Gastroesophageal sphincter (tissue), 4 donors: ENCODE data around the gene ABCC10. TPM values are rescaled to one million over a fixed set of nuclear protein-coding genes. Genes with fewer than 3 reads are reported as not detected.
"Not testable (repeated sequence)": the region's sequence is repeated elsewhere in the genome, so short reads cannot be mapped to it uniquely, and the experiment has no call there.

Source experiments
- ATAC-seq: fragments of 150-250 bp; one replicate; pipeline ENCODE4 v1.9.1; 2016; ENCODE audit warnings: mild to moderate bottlenecking, moderate library complexity
- H3K27ac ChIP-seq, 4 donors: fragments of 200-600 bp; sonication (generic) in 3 of 4; 1 replicate in 3 of 4; 2 replicates in 1 of 4; pipeline ENCODE4 v1.5.1; 2016 to 2019
- H3K27me3 ChIP-seq: fragments of 200-600 bp; sonication (generic); one replicate; pipeline ENCODE4 v1.5.1; 2019
- H3K36me3 ChIP-seq, 2 donors: fragments of 200-600 bp; sonication (generic); one replicate each; pipeline ENCODE4 v1.5.1; 2019; ENCODE audit warnings: control low read depth in 1 of 2
- H3K4me1 ChIP-seq, 3 donors: fragments of 200-600 bp; sonication (generic); 1 replicate in 2 of 3; 2 replicates in 1 of 3; pipeline ENCODE4 v1.5.1; 2016 to 2019; ENCODE audit warnings: control low read depth in 2 of 3
- H3K4me3 ChIP-seq, 2 donors: fragments of 200-600 bp; sonication (generic); one replicate each; pipeline ENCODE4 v1.5.1; 2019; ENCODE audit warnings: mild to moderate bottlenecking in 1 of 2, moderate library complexity in 1 of 2
- H3K9me3 ChIP-seq, 3 donors: fragments of 200-600 bp; sonication (generic); one replicate each; pipeline ENCODE4 v1.5.1; 2017 to 2019; ENCODE audit warnings: control low read depth in 2 of 3
- EP300 ChIP-seq: sonication (generic); formaldehyde crosslinking; IDR thresholded peaks from one replicate; pipeline ENCODE4 v1.6.1; 2017; ENCODE audit warnings: antibody characterized with exemption, mild to moderate bottlenecking
- POLR2A ChIP-seq, 2 donors: fragments of 450-650 bp; IDR thresholded peaks; one replicate each; pipeline ENCODE4 v1.6.1; 2017; ENCODE audit warnings: antibody characterized with exemption in 2 of 2, mild to moderate bottlenecking in 2 of 2, moderate library complexity in 1 of 2
- POLR2AphosphoS5 ChIP-seq: sonication (generic); formaldehyde crosslinking; IDR thresholded peaks from one replicate; pipeline ENCODE4 v1.6.1; 2017; ENCODE audit warnings: antibody characterized with exemption
- WGBS, 2 donors: methylation state at CpG; one replicate each; pipeline ENCODE4 v1.1.5; 2018; ENCODE audit warnings: low coverage in 1 of 2; 5-methylcytosine and 5-hydroxymethylcytosine counted together
- total RNA-seq, 4 donors: library from RNA; depleted of rRNA; stranded (reverse); fragments of >200 nt; gene quantifications; one replicate each; pipeline ENCODE4 v1.1.0, GENCODE V29; 2016
- TF ChIP-seq, protein P1 (sequence below), 4 experiments: fragments of 200-600 bp in 2 of 4; fragments of 450-650 bp in 2 of 4; sonication (generic) in 1 of 4; IDR thresholded peaks; one replicate each; pipeline ENCODE4 v1.5.1; 2017 to 2019; ENCODE audit warnings: antibody characterized with exemption in 4 of 4, mild to moderate bottlenecking in 2 of 4, moderate library complexity in 2 of 4

ABCC10 gene
- total RNA-seq, 4 donors from 2014 or later: 7.1 to 19.4 (median 10.2) TPM

DNA sequence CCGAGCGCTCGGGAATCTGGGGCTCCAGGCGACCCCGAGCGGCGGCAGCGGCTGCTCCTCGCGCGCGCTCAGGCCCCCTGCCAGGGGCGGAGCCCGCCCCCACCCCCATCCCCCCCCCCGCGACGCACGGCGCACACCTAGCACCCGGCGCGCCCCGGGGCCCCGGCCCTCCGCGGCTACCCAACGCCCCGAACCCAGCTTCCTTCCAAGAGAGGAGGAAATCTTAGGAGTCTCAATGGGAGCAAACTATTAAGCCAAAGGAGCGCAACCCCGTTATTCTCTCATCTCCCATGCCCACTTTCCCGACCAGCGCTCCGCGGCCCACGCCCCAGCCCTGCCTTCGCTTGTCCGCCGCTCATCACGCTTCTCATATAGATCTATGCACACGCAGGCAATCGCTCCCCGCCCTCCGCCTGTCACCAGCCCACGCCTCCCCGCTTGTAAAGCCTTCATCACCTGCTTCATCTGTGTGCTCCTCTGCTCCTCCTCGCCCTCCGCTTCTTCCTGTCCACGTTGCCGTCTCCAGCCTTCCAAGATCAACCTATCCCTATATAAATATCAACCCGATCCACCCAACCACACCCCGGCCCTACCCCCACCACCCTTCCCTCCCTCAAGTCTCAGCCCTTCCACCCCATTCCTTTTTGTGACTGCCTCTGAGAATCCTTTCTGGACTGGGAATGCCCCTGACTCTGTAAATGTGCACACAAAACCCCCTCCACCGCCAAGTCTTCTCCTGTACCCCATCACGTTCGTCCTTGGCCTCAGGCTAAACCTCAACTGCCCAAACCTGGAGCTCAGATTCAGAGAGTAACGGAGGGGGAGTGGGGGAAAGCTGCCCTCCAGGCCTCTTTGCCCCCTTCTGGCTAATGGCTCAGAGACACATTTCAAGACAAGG lies 28.4 kb downstream of the ABCC10 start, which contains the start of gene DLK2:
DLK2 (minus strand) TSS at position 18 of the 898 bp plus-strand sequence. CDS start 723 bp downstream, outside the sequence.
- Histone ChIP-seq H3K27me3 (peaks cover 61% of the 10 kb centered on the region), H3K9me3 (peaks cover 0 to 10% (median 0%) of the 10 kb centered on the region in 3 donors), H3K36me3 (peaks cover 0 to 27% of the 10 kb centered on the region in 2 donors), H3K4me3 (peak within 1 kb of the TSS; percentile 20 to 56), H3K27ac (peak within 1 kb of the TSS in 1 of 4 donors; percentile 14), H3K4me1 (peaks cover 0 to 22% (median 4%) of the 10 kb centered on the region in 3 donors)
- no peak for ATAC-seq
- WGBS, 2 donors: 0 to 12% methylated on average over 13 to 27 of the region's 55 CpGs
- TF ChIP-seq, protein P1, sequence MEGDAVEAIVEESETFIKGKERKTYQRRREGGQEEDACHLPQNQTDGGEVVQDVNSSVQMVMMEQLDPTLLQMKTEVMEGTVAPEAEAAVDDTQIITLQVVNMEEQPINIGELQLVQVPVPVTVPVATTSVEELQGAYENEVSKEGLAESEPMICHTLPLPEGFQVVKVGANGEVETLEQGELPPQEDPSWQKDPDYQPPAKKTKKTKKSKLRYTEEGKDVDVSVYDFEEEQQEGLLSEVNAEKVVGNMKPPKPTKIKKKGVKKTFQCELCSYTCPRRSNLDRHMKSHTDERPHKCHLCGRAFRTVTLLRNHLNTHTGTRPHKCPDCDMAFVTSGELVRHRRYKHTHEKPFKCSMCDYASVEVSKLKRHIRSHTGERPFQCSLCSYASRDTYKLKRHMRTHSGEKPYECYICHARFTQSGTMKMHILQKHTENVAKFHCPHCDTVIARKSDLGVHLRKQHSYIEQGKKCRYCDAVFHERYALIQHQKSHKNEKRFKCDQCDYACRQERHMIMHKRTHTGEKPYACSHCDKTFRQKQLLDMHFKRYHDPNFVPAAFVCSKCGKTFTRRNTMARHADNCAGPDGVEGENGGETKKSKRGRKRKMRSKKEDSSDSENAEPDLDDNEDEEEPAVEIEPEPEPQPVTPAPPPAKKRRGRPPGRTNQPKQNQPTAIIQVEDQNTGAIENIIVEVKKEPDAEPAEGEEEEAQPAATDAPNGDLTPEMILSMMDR (IDR thresholded peaks at IDR 0.05): no peak
- TF ChIP-seq POLR2A (IDR thresholded peaks at IDR 0.05) (no peak), POLR2AphosphoS5 (no peak), EP300 (no peak)

DNA sequence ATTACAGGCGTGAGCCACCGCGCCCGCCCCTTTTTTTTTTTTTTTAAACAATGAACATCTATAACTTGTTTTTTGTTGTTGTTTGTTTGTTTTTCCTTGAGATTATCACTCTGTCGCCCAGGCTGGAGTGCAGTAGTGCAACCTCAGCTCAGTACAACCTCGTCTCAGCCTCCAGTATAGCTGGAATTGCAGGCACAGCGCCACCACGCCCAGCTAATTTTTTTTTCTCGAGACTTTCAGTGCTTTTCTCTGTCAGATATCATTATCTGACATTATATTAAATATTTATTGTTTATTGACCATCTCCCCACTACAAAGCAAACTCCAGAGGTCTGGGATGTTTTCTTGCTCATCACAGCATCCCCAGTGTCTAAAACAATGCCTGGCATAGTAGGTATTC lies 30.3 kb downstream of the ABCC10 start:
- WGBS, 2 donors: 42 to 53% methylated on average over 2 to 9 of the region's 9 CpGs
- peaks cover 0 to 22% (median 4%) of the 10 kb centered on the region in 3 donors for H3K4me1 ChIP-seq
- TF ChIP-seq, protein P1 (IDR thresholded peaks at IDR 0.05): no peak
- H3K4me3 ChIP-seq: no peak overlapping the region
- peaks cover 80% of the 10 kb centered on the region for H3K27me3 ChIP-seq
- no peak for ATAC-seq
- peaks cover 0 to 10% (median 0%) of the 10 kb centered on the region in 3 donors for H3K9me3 ChIP-seq
- H3K36me3 ChIP-seq: peaks cover 0 to 9% of the 10 kb centered on the region in 2 donors
- no peak overlapping the region for H3K27ac ChIP-seq

DNA sequence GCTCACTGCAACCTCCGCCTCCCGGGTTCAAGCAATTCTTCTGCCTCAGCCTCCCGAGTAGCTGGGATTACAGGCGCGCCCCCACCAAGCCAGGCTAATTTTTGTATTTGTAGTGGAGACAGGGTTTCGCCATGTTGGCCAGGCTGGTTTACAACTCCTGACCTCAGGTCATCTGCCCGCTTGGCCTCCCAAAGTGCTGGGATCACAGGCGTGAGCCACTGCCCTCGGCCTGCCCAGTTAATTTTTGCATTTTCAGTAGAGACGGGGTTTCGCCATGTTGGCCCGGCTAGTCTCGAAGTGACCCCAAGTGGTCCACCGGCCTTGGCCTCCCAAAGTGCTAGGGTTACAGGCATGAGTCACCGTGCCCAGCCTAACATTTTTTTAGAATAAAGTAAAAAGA lies 30.8 kb downstream of the ABCC10 start:
- Histone ChIP-seq H3K4me1 (peaks cover 0 to 22% (median 4%) of the 10 kb centered on the region in 3 donors), H3K27me3 (peaks cover 85% of the 10 kb centered on the region)
- ATAC-seq, H3K36me3 ChIP-seq, H3K4me3 ChIP-seq, H3K9me3 ChIP-seq, H3K27ac ChIP-seq: not testable (repeated sequence)
- 60 to 100% methylated on average over 1 to 3 of the region's 15 CpGs for WGBS, 2 donors

DNA sequence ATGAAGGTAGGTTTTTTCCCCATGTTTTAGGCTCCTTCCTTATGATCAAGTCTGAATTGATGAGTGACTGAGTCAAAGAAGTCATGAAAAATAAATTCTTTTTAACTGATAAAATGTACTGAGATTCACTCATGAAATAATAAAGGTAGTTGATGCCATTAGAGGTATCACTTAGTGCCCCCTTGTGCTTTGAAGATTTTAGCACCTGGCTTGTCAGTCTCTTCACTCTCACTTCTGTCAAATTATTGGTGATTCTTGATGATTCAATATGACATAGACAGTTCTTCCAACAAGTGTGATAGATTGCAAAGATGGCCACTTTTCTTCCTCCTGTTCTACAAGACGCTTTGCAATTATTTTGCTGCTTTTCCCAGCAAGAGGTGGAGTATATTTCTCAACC lies 32.2 kb downstream of the ABCC10 start:
- peaks cover 0 to 8% (median 0%) of the 10 kb centered on the region in 3 donors for H3K9me3 ChIP-seq
- TF ChIP-seq, protein P1 (IDR thresholded peaks at IDR 0.05): no peak
- TF ChIP-seq POLR2A (IDR thresholded peaks at IDR 0.05) (no peak), POLR2AphosphoS5 (no peak), EP300 (no peak)

DNA sequence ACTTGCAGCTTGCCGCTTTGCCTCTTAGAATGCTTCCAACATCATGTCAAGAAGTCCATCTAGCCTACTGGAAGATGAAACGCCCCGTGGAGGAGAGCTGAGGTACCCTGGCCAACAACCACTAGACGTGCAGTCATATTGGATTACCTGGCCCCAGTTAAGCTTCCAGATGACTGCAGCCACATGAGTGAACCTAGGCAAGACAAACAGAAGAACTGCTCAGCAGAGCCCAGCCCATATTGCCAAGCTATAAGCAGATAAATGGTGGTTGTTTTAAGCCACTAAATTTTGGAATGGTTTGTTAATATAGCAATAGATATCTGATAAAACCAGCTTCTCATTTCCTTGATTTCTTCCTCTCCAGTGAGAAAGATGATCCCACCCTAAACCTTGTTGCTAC lies 32.7 kb downstream of the ABCC10 start:
- no peak for ATAC-seq
- TF ChIP-seq POLR2A (IDR thresholded peaks at IDR 0.05): no peak
- no peak for TF ChIP-seq POLR2AphosphoS5
- TF ChIP-seq EP300: no peak
- TF ChIP-seq, protein P1 (IDR thresholded peaks at IDR 0.05): no peak
- H3K27ac ChIP-seq: no peak overlapping the region
- no peak overlapping the region for H3K4me3 ChIP-seq
- H3K36me3 ChIP-seq: no peaks in the 10 kb centered on the region
- peaks cover 94% of the 10 kb centered on the region for H3K27me3 ChIP-seq
- H3K9me3 ChIP-seq: peaks cover 0 to 3% (median 0%) of the 10 kb centered on the region in 3 donors
- 67% methylated on average over 1 of the region's 4 CpGs; no CpG with 5 or more reads in 1 of the 2 donors for WGBS, 2 donors
- H3K4me1 ChIP-seq: peaks cover 0 to 12% (median 4%) of the 10 kb centered on the region in 3 donors

More for the DNA sequence above, 32.2 kb downstream of the ABCC10 start:
- Histone ChIP-seq H3K4me3 (no peak overlapping the region), H3K36me3 (no peaks in the 10 kb centered on the region), H3K27me3 (peaks cover 94% of the 10 kb centered on the region), H3K4me1 (peaks cover 0 to 17% (median 4%) of the 10 kb centered on the region in 3 donors), H3K27ac (no peak overlapping the region)
- no peak for ATAC-seq
- 82 to 88% methylated on average over 1 of the region's 1 CpG for WGBS, 2 donors
